Adipose tissue (tissue), 3 donors: ENCODE data around the gene TMCO4. TPM values are rescaled to one million over a fixed set of nuclear protein-coding genes. Genes with fewer than 3 reads are reported as not detected.

Experiments used
- H3K27ac ChIP-seq: one replicate; pipeline ENCODE4 v1.5.1; 2013; ENCODE audit warnings: low read depth, low read length
- WGBS, 3 donors: extraction: QIAGEN DNeasy Blood & Tissue Kit; methylation state at CpG; one replicate each; pipeline ENCODE4 v1.1.7; 2013; 5-methylcytosine and 5-hydroxymethylcytosine counted together
- polyA plus RNA-seq, 3 donors: library from polyadenylated mRNA; stranded (reverse); fragments of 200-250 nt; gene quantifications; one replicate each; pipeline ENCODE4 v1.2.3, GENCODE V29; 2013
- donor health status: healthy with polysubstance abuse.
- donor health status: Bipolar disorder and iron deficiency.
- donor health status: healthy.

The TMCO4 gene
- polyA plus RNA-seq, 3 donors: 17.0 to 23.2 (median 19.0) TPM

DNA sequence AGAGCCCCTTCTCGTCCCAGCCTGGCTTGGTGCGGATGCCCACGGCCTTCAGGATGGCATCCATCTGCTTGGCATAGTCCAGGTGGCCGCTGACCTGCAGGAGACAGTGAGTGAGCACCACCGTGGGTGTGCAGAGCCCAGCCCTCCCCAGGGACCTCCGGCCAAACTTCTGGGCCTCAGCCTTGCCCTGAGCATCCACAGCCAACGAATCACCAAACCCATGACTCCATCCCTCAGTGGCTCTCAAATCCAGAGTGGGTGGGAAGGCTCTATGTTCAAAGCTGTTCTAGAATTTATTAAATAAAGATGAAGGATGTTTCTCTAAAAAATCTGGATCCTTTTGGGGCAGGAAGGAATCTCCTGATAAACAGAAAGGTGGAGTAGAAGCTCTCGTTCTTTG is 116.4 kb downstream of the TMCO4 start:
- WGBS, 3 donors: 84 to 89% (median 87%) methylated on average over 8 of the region's 8 CpGs
- no peak overlapping the region for H3K27ac ChIP-seq

DNA sequence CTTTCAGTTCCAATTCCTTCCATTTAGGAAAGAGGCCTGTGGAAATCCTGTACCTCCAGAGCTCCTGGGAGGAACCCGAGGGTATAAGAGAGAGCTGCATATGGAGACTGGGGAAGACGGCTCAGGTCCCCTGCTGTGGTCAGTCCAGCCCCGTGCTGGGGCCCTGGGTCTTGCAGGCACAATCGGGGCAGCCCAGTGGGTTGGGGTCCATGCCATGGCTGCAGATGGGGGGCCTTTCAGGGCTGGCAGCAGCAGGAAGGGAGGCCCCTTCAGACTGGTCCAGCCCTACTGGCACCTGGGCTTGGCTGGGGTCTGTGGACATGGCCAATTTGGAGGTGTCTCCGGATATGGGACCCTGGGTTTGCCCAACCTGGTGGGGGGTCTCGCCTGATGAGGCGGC is 116.8 kb downstream of the TMCO4 start:
- H3K27ac ChIP-seq: no peak overlapping the region
- 74 to 92% (median 79%) methylated on average over 7 of the region's 7 CpGs for WGBS, 3 donors

DNA sequence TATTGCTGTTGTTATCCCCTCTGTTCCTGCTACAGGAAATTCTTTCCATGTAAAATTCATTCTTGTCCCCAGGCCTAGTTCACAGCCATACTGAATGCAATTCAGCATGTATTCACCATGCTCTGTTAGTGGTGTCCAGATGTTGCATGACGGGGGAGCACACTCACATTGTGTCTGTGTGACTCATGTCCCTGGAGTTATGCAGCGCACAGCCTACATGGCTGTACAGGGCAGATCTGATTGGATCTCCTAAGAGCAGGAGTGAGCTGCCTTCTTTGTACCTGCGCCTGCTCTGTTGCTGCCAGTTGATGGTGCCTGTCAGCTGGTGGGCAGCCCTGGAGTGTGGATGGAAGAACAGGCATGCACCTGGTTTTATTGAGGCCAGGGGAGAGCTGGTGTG is 117.5 kb downstream of the TMCO4 start:
- H3K27ac ChIP-seq: no peak overlapping the region
- WGBS, 3 donors: 76 to 100% (median 82%) methylated on average over 3 of the region's 3 CpGs

DNA sequence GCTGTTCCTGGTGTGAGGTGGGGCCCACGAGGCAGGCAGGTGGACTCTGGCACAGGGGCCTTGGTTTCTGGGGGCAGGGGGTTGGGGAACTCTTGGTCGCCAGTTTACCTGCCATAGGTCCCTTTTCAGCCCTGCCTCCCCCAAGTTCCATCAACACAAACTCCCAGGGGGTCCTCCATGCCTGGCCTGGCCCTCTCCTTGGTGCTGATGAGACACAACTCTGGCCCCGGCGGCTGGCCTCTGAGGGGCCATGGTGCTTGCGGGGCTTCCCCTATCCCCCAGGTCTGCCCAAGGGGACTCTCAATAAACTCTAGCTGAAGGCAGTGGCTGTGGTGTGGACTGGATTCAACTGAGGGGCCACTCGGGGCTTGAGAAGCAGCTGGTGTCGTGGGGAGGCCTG is 119.1 kb downstream of the TMCO4 start:
- 78 to 84% (median 81%) methylated on average over 6 to 7 of the region's 7 CpGs for WGBS, 3 donors
- no peak overlapping the region for H3K27ac ChIP-seq

DNA sequence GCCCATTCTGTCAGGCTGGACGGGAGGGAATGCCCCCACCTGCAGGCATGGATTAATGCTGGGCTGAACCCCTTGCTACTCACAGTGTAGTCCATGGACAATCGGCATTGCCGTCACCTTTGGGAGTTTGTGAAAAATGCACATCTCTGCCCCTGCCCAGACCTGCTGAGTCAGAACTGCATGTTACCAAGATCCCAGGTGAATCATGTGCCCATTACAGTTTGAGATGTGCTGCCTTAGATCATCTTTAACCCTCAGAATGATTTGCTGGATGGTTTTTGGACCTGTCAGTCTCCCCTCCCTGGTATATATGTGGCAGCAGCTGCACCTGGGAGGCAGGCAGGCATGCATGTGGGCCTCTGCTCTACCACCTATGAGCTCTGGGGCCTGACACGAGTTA is 120.0 kb downstream of the TMCO4 start:
- 78 to 83% (median 79%) methylated on average over 4 of the region's 4 CpGs for whole genome bisulfite sequencing, 3 donors
- no peak overlapping the region for H3K27ac ChIP-seq

DNA sequence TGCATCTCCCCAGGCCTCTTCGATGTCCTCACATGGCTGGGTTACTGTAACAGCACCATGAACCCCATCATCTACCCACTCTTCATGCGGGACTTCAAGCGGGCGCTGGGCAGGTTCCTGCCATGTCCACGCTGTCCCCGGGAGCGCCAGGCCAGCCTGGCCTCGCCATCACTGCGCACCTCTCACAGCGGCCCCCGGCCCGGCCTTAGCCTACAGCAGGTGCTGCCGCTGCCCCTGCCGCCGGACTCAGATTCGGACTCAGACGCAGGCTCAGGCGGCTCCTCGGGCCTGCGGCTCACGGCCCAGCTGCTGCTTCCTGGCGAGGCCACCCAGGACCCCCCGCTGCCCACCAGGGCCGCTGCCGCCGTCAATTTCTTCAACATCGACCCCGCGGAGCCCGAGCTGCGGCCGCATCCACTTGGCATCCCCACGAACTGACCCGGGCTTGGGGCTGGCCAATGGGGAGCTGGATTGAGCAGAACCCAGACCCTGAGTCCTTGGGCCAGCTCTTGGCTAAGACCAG is 120.7 kb downstream of the TMCO4 start:
- WGBS, 3 donors: 89 to 92% (median 90%) methylated on average over 34 of the region's 34 CpGs

DNA sequence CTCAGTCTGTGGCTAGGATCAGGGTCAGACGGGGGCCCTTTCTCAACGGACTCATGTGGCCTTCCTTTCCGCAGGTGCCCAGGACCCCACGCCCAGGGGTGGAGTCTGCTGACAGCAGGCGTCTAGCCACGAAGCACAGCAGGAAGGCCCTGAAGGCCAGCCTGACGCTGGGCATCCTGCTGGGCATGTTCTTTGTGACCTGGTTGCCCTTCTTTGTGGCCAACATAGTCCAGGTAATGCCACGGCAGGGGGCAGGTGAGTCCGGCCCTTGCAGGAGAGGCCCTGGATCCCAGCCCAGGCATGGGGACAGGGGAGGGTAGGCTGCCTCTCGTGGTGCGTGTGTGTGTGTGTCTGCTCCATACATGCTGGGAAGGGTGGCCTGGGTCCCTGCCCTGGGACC is 121.2 kb downstream of the TMCO4 start:
- no peak overlapping the region for H3K27ac ChIP-seq
- WGBS, 3 donors: 72 to 78% (median 74%) methylated on average over 11 of the region's 11 CpGs

More for the DNA sequence above, 120.7 kb downstream of the TMCO4 start:
- H3K27ac ChIP-seq: no peak overlapping the region

DNA sequence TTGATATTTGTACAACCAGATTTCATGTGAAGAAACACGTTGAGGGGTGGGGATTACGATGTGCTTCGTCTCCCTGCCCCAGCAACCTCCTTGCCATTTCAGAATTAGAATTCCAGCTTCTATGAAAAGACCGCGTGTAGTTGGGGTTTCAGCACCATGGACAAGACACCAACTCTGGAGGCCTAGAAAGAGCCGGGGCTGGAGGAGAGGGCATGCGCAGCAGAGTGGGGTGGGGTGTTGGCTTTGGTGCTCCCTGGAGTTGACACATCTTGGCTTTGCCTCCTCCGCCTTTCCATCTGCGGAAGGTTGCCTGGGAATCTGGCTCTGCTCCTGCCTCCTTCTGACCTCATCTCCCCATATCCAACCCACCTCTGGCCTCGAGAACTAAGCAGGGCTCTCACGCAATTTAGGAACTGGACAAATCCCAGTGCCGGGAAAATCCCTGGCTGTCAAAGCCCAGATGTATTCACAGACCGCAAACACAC is 123.2 kb downstream of the TMCO4 start:
- no peak overlapping the region for H3K27ac ChIP-seq
- 21 to 22% (median 22%) methylated on average over 13 of the region's 13 CpGs for WGBS, 3 donors

DNA sequence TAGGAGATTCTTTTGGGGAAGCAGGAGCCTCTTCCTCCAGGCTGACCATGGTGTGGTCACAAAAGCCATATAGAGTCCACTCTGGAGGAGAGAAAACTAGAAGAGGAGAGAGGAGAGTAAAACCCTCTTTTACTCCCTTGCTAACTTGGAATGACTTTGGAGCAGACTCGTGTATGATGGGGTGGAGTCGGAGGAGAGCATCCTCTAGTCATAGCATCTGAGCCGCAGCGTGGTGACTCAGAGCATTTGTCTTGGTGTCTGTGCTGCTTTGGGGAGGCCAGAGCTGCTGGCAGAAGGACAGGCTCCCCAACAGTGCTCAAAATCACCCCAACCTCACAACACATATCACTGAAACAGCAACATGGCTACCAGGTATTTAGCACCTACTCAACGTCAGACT is 123.9 kb downstream of the TMCO4 start:
- 65 to 79% (median 66%) methylated on average over 5 of the region's 5 CpGs for WGBS, 3 donors
- no peak overlapping the region for H3K27ac ChIP-seq

DNA sequence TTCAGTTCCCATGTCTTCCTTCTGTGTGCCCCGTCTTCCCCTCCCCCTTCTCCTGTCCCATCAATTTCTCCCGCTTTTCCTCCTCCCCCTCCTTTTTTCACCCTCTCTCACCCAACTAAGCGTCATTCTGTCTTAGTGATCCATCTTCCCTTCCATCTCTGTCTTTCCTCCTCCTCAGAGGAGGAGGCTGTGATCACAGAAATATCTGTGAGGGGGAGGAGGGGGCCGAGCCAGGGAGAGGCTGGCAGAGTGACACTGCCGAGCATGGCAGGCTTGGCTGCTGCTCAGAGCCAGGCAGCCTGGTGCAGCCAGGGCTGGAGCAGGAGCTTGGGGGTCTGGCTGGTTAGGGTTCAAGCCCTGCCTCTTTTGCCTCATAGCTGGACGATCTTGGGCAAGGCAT is 127.5 kb downstream of the TMCO4 start:
- no peak overlapping the region for H3K27ac ChIP-seq
- 39 to 46% (median 40%) methylated on average over 6 of the region's 6 CpGs for WGBS, 3 donors

DNA sequence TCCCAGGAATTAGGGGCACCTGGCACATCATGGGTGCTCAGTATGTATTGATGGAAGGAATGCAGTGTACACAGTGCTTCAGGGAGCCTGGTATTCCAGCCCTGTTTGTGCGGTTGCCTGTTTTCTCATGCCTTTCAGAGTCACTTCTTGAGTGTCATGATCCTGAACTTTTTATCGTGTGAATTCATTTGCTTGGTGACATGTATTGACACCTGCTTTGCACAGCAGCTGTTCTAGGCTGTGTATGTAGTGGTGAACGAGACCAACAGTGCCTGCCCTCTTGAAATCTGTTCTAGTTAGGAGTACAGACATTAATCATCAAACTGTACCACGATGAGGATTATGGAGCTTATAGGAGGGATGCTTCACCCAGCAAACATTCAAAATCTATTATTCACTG is 128.9 kb downstream of the TMCO4 start:
- no peak overlapping the region for H3K27ac ChIP-seq
- 39 to 65% (median 63%) methylated on average over 4 of the region's 4 CpGs for WGBS, 3 donors

DNA sequence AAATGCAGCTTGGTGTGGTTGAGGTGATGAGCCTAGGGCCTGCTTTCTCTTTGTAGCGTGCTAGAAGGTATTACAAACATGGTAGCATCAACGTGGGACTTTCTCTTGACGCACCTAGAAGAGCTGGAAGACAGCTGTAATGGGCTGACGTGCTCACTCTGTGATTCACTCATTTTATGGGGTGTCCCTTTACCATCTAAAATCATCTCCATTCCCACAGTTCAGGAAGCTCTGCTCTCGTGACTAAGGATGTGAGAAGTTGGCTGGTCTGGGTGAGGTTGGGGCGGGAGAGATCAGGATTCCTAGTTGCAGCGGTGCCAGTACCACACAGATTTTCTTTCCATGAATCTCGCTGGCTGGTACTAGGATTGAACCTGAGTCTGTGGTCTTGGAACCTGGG is 130.8 kb downstream of the TMCO4 start:
- 73 to 79% (median 73%) methylated on average over 8 of the region's 8 CpGs for WGBS, 3 donors
- H3K27ac ChIP-seq: no peak overlapping the region

DNA sequence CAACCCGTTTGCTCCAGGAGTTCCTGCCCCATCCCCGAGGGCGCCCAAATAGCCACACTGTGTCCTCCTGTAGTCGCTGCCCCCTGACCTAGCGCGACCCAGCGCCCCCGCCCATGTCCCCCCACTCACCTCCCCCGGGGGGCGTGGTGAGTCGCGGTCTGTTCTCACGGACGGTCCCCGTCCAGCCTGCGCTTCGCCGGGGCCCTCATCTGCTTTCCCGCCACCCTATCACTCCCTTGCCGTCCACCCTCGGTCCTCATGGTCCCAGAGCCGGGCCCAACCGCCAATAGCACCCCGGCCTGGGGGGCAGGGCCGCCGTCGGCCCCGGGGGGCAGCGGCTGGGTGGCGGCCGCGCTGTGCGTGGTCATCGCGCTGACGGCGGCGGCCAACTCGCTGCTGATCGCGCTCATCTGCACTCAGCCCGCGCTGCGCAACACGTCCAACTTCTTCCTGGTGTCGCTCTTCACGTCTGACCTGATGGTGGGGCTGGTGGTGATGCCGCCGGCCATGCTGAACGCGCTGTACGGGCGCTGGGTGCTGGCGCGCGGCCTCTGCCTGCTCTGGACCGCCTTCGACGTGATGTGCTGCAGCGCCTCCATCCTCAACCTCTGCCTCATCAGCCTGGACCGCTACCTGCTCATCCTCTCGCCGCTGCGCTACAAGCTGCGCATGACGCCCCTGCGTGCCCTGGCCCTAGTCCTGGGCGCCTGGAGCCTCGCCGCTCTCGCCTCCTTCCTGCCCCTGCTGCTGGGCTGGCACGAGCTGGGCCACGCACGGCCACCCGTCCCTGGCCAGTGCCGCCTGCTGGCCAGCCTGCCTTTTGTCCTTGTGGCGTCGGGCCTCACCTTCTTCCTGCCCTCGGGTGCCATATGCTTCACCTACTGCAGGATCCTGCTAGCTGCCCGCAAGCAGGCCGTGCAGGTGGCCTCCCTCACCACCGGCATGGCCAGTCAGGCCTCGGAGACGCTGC is 133.9 kb downstream of the TMCO4 start:
- WGBS, 3 donors: 14 to 19% (median 14%) methylated on average over 70 to 84 of the region's 84 CpGs

DNA sequence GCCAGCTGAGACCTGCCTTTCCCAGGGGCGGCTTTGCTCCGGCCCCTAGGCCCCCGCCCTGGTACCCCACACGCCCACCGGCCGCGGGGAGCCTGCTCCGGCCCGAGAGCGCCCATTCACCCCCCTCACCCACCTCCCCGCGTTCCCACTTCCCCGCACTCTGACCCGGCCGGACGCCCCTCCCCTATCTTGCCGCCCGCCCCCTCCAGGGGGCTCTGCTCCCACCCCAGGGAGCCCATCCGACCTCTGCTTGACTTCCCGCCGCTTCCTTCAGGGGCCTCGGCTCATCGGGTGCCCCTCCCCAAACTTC is 134.6 kb downstream of the TMCO4 start:
- H3K27ac ChIP-seq: no peak overlapping the region
- 1 to 3% (median 1%) methylated on average over 15 to 23 of the region's 23 CpGs for WGBS, 3 donors

More for the DNA sequence above, 133.9 kb downstream of the TMCO4 start:
- H3K27ac ChIP-seq: no peak overlapping the region

DNA sequence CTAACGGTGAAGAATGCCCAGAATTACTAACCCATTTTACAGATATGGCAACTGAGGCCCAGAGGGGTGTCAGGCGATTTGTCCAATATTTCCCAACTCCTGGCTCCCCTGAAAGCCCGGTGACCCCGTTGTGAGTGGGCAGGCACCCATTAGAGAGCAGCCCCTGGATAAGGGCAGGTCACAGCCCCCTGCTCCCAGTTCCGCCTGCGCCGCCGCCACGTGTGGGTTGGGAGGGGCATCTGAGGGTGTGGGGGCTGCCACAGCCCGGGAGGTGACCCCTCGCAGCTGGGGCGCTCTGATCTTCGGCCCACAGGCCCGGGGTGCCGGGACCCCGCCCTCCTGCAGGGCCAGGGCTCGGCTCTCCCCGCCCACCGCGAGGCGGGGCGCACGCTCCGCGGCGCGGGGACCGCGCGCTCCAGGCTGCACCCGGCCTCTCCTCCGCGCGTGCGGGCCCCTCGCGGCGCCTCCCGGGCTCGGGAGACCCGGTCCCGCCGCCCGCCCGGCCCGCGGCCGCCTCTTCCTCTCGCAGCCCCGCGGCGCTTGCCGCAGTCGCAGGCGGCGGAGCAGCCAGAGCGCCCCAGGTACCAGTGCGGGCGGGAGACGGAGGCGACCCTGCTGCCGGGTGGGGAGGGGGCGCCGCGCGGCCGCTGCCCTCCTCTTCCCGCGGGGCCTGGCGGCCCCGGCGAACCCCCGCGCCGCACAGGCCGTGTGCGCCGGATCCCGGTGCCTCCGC is 135.1 kb downstream of the TMCO4 start, which contains the start of gene HTR6:
Gene HTR6 (plus strand): TSS at position 423 of the 733 bp plus-strand sequence. CDS start 879 bp downstream, outside the sequence.
- 2 to 6% (median 6%) methylated on average over 38 to 78 of the region's 80 CpGs for WGBS, 3 donors
- H3K27ac ChIP-seq: no peak within 1 kb of the TSS

DNA sequence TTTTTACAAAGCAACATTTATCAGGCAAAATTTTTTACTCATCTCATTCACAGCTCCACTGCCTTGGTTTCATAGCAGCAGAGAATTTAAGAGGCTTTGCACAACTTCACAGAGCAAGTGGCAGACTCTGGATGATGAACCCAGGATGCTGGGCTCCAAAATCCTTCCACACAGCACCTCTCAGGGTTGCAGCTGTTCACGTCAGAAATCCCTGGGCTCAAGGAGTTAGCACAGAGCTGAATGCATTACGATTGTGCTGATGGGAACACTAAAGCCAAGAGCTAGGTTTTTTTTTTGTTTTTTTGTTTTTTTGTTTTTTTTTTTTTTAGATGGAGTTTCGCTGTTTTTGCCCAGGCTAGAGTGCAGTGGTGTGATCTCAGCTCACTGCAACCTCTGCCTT is 137.4 kb downstream of the TMCO4 start:
- WGBS, 3 donors: 68 to 72% (median 69%) methylated on average over 3 of the region's 3 CpGs
- H3K27ac ChIP-seq: no peak overlapping the region

DNA sequence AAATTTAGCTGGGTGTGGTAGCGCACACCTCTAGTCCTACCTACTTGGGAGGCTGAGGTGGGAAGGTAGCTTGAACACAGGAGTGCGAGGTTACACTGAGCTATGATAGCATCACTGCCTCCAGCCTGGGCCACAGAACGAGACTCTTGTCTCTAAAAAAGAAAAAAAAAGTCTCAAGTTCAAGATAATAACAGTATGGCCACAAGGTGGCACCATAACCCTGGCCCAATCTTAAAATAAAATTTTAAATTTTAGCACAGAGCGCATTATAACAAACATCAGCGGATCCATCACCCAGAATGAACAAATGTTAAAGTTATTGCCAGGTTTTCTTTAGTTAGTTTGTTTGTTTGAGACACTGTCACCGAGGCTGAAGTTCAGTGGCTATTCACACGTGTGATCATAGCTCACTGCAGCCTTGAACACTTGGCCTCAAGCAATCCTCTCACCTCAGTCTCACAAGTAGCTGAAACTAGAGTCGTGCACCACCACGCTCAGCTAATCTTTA is 137.9 kb downstream of the TMCO4 start:
- 12 to 14% (median 13%) methylated on average over 9 of the region's 9 CpGs for WGBS, 3 donors
- no peak overlapping the region for H3K27ac ChIP-seq

DNA sequence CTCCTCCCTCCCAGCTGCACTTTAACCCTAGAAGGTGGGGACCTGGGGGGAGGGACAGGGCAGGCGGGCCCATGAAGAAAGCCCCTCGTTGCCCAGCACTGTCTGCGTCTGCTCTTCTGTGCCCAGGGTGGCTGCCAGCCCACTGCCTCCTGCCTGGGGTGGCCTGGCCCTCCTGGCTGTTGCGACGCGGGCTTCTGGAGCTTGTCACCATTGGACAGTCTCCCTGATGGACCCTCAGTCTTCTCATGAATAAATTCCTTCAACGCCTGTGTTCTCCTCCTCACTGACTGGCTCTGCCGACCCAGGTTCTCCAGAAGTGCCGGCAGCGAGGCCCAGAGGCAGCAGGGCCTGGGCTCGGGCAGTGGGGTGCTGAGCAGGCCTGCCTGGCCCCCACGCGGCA is 141.5 kb downstream of the TMCO4 start:
- no peak overlapping the region for H3K27ac ChIP-seq
- WGBS, 3 donors: 86 to 89% (median 89%) methylated on average over 13 of the region's 13 CpGs

DNA sequence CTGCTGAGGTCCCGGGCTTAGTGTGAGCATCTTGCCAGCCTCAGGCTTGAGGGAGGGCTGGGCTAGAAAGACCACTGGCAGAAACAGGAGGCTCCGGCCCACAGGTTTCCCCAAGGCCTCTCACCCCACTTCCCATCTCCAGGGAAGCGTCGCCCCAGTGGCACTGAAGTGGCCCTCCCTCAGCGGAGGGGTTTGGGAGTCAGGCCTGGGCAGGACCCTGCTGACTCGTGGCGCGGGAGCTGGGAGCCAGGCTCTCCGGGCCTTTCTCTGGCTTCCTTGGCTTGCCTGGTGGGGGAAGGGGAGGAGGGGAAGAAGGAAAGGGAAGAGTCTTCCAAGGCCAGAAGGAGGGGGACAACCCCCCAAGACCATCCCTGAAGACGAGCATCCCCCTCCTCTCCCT is 142.2 kb downstream of the TMCO4 start:
- no peak overlapping the region for H3K27ac ChIP-seq
- WGBS, 3 donors: 87 to 90% (median 87%) methylated on average over 10 of the region's 10 CpGs
